ENCODE results near the gene DACT2.

The DACT2 gene, protein sequence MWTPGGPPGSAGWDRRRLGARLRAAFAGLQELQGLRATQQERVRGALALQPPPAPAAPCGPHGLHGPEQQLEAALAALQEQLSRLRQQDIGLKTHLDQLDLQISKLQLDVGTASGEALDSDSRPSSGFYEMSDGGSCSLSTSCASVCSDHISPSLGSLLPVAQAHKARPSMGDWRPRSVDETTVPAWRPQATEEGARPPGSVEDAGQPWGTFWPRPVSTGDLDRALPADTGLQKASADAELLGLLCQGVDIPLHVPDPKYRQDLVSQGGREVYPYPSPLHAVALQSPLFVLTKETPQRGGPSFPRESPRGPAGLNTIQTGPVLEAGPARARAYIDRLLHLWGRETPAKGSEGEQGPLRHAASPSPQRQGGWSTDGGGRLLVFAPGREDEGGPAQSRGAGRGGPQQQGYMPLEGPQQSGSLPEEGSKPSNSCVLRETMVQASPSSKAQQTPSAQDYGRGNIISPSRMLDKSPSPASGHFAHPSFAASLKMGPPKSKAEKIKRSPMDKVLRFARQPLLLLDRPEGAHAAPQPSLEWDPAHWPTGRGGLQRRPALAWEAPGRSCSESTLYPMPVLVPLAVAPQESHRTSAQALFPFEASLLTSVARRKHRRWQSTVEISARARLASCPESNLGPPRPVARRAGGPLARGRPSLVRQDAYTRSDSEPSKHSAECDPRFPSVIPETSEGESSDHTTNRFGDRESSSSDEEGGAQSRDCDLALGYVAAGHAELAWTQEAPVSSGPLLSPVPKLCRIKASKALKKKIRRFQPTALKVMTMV

DNA sequence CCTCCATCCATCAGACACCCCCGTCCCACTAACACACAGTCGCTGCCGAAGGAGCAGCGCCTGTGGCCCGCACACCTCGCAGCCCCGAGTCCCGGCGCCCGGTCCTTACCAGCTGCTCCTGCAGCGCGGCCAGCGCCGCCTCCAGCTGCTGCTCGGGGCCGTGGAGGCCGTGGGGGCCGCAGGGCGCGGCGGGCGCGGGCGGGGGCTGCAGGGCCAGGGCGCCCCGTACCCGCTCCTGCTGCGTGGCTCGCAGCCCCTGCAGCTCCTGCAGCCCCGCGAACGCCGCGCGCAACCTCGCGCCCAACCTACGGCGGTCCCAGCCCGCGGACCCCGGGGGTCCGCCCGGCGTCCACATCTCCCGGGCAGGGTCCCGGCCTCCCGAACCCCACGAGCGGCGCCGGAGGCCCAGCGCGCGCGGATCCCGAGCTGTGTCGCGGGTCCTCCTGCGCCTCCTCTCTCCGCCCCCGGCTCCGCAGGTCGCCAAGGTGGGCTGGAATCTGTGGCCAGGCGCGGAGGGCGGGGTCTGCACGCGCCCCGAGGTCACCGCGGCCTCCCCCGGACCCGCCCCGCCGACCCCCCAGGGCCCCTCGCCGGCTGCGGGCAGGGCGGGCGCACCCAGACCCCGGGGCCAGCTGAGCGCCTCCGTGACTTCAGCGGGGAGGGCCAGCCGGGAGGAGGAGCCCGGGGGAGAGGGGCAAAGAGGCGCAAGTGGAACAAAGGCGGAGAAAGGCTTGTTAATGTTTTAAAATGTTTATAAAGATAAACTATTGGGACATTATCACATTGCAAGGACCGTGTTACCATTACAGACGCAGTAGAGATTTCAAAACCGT is at the start of gene DACT2:
Gene DACT2, minus strand, starts transcription at position 499 of the 833 bp plus-strand sequence. Its CDS starts 144 bp downstream, at position 355.
- no peak within 1 kb of the TSS for H3K27ac ChIP-seq (ENCODE audit: poor library complexity, severe bottlenecking)
- no peak within 1 kb of the TSS for H3K4me3 ChIP-seq (ENCODE audit: severe bottlenecking)
- ATAC-seq (ENCODE audit: low read depth), result no peak; the same call in 2 of the 3 replicates

GRCh38 chr6:168368936-168369335 is 49.4 kb upstream of the DACT2 start:
- TF ChIP-seq, protein P1, sequence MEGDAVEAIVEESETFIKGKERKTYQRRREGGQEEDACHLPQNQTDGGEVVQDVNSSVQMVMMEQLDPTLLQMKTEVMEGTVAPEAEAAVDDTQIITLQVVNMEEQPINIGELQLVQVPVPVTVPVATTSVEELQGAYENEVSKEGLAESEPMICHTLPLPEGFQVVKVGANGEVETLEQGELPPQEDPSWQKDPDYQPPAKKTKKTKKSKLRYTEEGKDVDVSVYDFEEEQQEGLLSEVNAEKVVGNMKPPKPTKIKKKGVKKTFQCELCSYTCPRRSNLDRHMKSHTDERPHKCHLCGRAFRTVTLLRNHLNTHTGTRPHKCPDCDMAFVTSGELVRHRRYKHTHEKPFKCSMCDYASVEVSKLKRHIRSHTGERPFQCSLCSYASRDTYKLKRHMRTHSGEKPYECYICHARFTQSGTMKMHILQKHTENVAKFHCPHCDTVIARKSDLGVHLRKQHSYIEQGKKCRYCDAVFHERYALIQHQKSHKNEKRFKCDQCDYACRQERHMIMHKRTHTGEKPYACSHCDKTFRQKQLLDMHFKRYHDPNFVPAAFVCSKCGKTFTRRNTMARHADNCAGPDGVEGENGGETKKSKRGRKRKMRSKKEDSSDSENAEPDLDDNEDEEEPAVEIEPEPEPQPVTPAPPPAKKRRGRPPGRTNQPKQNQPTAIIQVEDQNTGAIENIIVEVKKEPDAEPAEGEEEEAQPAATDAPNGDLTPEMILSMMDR (IDR thresholded peaks at IDR 0.05; ENCODE audit: poor library complexity, severe bottlenecking), result no peak
- Histone ChIP-seq H3K27me3 (ENCODE audit: insufficient read depth, poor library complexity, severe bottlenecking) (no peaks in the 10 kb centered on the region), H3K36me3 (ENCODE audit: low read depth) (no peaks in the 10 kb centered on the region), H3K4me1 (ENCODE audit: insufficient read depth, poor library complexity, severe bottlenecking) (no peaks in the 10 kb centered on the region), H3K4me3 (ENCODE audit: severe bottlenecking) (no peak overlapping the region), H3K27ac (ENCODE audit: poor library complexity, severe bottlenecking) (no peak overlapping the region), H3K9me3 (ENCODE audit: severe bottlenecking) (no peaks in the 10 kb centered on the region)
- DNase-seq (ENCODE audit: low spot score) (no peak), ATAC-seq (ENCODE audit: low read depth) (no peak)

More for the DNA sequence above, at the start of gene DACT2:
- peaks cover 65% of the 10 kb centered on the region for H3K27me3 ChIP-seq (ENCODE audit: insufficient read depth, poor library complexity, severe bottlenecking)
- H3K36me3 ChIP-seq (ENCODE audit: low read depth), result no peaks in the 10 kb centered on the region
- H3K9me3 ChIP-seq (ENCODE audit: severe bottlenecking), result no peaks in the 10 kb centered on the region
- TF ChIP-seq, protein P1 (IDR thresholded peaks at IDR 0.05; ENCODE audit: poor library complexity, severe bottlenecking), result no peak
- H3K4me1 ChIP-seq (ENCODE audit: insufficient read depth, poor library complexity, severe bottlenecking), result no peaks in the 10 kb centered on the region
- no peak for DNase-seq (ENCODE audit: low spot score)

GRCh38 chr6:168368066-168368820 is 48.7 kb upstream of the DACT2 start:
- Histone ChIP-seq H3K27me3 (ENCODE audit: insufficient read depth, poor library complexity, severe bottlenecking) (no peaks in the 10 kb centered on the region), H3K36me3 (ENCODE audit: low read depth) (no peaks in the 10 kb centered on the region), H3K4me1 (ENCODE audit: insufficient read depth, poor library complexity, severe bottlenecking) (no peaks in the 10 kb centered on the region), H3K9me3 (ENCODE audit: severe bottlenecking) (no peaks in the 10 kb centered on the region), H3K4me3 (ENCODE audit: severe bottlenecking) (no peak overlapping the region), H3K27ac (ENCODE audit: poor library complexity, severe bottlenecking) (no peak overlapping the region)
- no peak for DNase-seq (ENCODE audit: low spot score)
- ATAC-seq (ENCODE audit: low read depth), result no peak
- TF ChIP-seq, protein P1 (IDR thresholded peaks at IDR 0.05; ENCODE audit: poor library complexity, severe bottlenecking), result no peak

DNA sequence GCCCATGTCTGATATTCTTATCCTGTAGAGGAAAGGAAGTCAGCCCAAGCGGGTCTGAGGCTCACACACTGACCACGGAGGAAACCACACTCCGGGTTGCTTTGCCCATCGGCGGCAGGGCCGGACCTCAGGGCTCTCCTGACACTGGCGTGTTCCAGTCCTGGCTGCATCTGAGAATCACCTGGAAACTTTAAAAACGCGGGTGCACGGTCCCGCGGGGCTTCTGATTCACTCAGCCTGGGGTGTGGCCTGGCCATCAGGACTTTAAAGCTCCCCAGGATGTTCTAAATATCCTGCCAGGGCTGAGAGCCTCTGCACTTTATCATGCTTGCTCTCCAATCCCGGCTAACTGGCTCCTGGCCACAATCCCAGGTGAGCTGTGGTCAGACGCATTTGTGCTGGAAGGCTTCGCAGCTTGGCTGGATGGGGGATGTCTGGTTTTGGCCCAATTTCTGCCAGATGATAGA is 47.7 kb upstream of the DACT2 start:
- Histone ChIP-seq H3K36me3 (ENCODE audit: low read depth) (no peaks in the 10 kb centered on the region), H3K4me1 (ENCODE audit: insufficient read depth, poor library complexity, severe bottlenecking) (no peaks in the 10 kb centered on the region), H3K9me3 (ENCODE audit: severe bottlenecking) (no peaks in the 10 kb centered on the region), H3K27ac (ENCODE audit: poor library complexity, severe bottlenecking) (no peak overlapping the region), H3K4me3 (ENCODE audit: severe bottlenecking) (no peak overlapping the region), H3K27me3 (ENCODE audit: insufficient read depth, poor library complexity, severe bottlenecking) (no peaks in the 10 kb centered on the region)
- TF ChIP-seq, protein P1 (IDR thresholded peaks at IDR 0.05; ENCODE audit: poor library complexity, severe bottlenecking), result no peak
- no peak for DNase-seq (ENCODE audit: low spot score)
- no peak; the same call in 2 of the 3 replicates for ATAC-seq (ENCODE audit: low read depth)

Data from RWPE2 (cell line).